Jurkat, Clone E6-1 (cell line): ENCODE measurements around the gene SUN1.
"Not testable (repeated sequence)": the region's sequence is repeated elsewhere in the genome, so short reads cannot be mapped to it uniquely, and the experiment has no call there.

Experiments
- DNase-seq: peaks from one replicate; pipeline ENCODE4 v3.0.0-alpha.2; 2011; ENCODE audit warnings: low read depth, low spot score
- H3K4me3 ChIP-seq: 2 replicates; pipeline ENCODE4 v1.5.1; 2011; ENCODE audit warnings: mild to moderate bottlenecking, low read length, control low read depth, moderate library complexity

SUN1 gene

GRCh38 chr7:897771-898376 lies 65.6 kb downstream of the SUN1 start:
- H3K4me3 ChIP-seq = no peak overlapping the region
- no peak for DNase-seq

GRCh38 chr7:898460-898854 lies 66.2 kb downstream of the SUN1 start:
- no peak for DNase-seq
- H3K4me3 ChIP-seq = no peak overlapping the region

- no peak for DNase-seq
These were observed 66.8 kb downstream of the SUN1 start for GRCh38 chr7:898855-899681.

GRCh38 chr7:899806-900205 lies 67.5 kb downstream of the SUN1 start:
- no peak overlapping the region for H3K4me3 ChIP-seq
- no peak for DNase-seq

More at GRCh38 chr7:898855-899681, 66.8 kb downstream of the SUN1 start:
- no peak overlapping the region for H3K4me3 ChIP-seq

GRCh38 chr7:900331-901040 lies 68.2 kb downstream of the SUN1 start:
- no peak overlapping the region for H3K4me3 ChIP-seq
- DNase-seq = no peak

GRCh38 chr7:901041-901387 lies 68.7 kb downstream of the SUN1 start:
- DNase-seq = no peak
- H3K4me3 ChIP-seq = no peak overlapping the region

- H3K4me3 ChIP-seq = no peak overlapping the region
- DNase-seq = peak; percentile 48
These were observed 69.3 kb downstream of the SUN1 start for GRCh38 chr7:901388-902154.

GRCh38 chr7:902996-903395 lies 70.7 kb downstream of the SUN1 start:
- no peak for DNase-seq

GRCh38 chr7:903921-904755 lies 71.9 kb downstream of the SUN1 start:
- DNase-seq = no peak
- no peak overlapping the region for H3K4me3 ChIP-seq

More at GRCh38 chr7:902996-903395, 70.7 kb downstream of the SUN1 start:
- H3K4me3 ChIP-seq = no peak overlapping the region

- DNase-seq = no peak
These were observed 72.6 kb downstream of the SUN1 start for GRCh38 chr7:904847-905246.

GRCh38 chr7:906776-907157 lies 74.5 kb downstream of the SUN1 start:
- H3K4me3 ChIP-seq = no peak overlapping the region
- DNase-seq = no peak

More at GRCh38 chr7:904847-905246, 72.6 kb downstream of the SUN1 start:
- H3K4me3 ChIP-seq = no peak overlapping the region

- DNase-seq = no peak
- H3K4me3 ChIP-seq = no peak overlapping the region
These were observed 75.1 kb downstream of the SUN1 start for GRCh38 chr7:907158-907980.

- no peak for DNase-seq
- no peak overlapping the region for H3K4me3 ChIP-seq
These were observed 75.9 kb downstream of the SUN1 start for GRCh38 chr7:908159-908581.

- not testable (repeated sequence) for DNase-seq, H3K4me3 ChIP-seq
These were observed 76.5 kb downstream of the SUN1 start for GRCh38 chr7:908591-909357.

GRCh38 chr7:909358-910329 lies 77.4 kb downstream of the SUN1 start:
- DNase-seq = no peak
- no peak overlapping the region for H3K4me3 ChIP-seq

GRCh38 chr7:910441-910861 lies 78.2 kb downstream of the SUN1 start:
- no peak for DNase-seq
- no peak overlapping the region for H3K4me3 ChIP-seq
